Thymus (tissue), 14 donors: ENCODE measurements around the gene CENPT. TPM values are rescaled to one million over a fixed set of nuclear protein-coding genes. Genes with fewer than 3 reads are reported as not detected.
A peak's percentile ranks its signal among the peaks of the same experiment; 100 is the strongest.

Experiments
- DNase-seq, 9 donors: peaks; one replicate each; pipeline ENCODE4 v3.0.0-alpha.2; 2013; ENCODE audit warnings: low spot score in 9 of 9, low read depth in 6 of 9, missing footprints in 1 of 9
- H3K27ac ChIP-seq, 2 donors: one replicate each; pipeline ENCODE4 v1.5.1; 2013; ENCODE audit warnings: control low read depth in 1 of 2, low read depth in 1 of 2, low read length in 1 of 2, mild to moderate bottlenecking in 1 of 2, moderate library complexity in 1 of 2
- H3K27me3 ChIP-seq, 2 donors: one replicate each; pipeline ENCODE4 v1.5.1; 2013; ENCODE audit warnings: low read length in 1 of 2; ENCODE audit not compliant: control insufficient read depth in 2 of 2, insufficient read depth in 1 of 2
- H3K36me3 ChIP-seq, 2 donors: one replicate each; pipeline ENCODE4 v1.5.1; 2013; ENCODE audit warnings: low read length in 1 of 2, mild to moderate bottlenecking in 1 of 2, moderate library complexity in 1 of 2; ENCODE audit not compliant: control insufficient read depth in 2 of 2, insufficient read depth in 2 of 2
- H3K4me1 ChIP-seq, 2 donors: one replicate each; pipeline ENCODE4 v1.5.1; 2013; ENCODE audit warnings: low read length in 2 of 2; ENCODE audit not compliant: control insufficient read depth in 2 of 2, insufficient read depth in 2 of 2
- H3K4me3 ChIP-seq, 2 donors: one replicate each; pipeline ENCODE4 v1.5.1; 2013; ENCODE audit warnings: low read length in 2 of 2, control low read depth in 1 of 2, mild to moderate bottlenecking in 1 of 2
- H3K9me3 ChIP-seq, 2 donors: one replicate each; pipeline ENCODE4 v1.5.1; 2013; ENCODE audit warnings: low read length in 1 of 2, mild to moderate bottlenecking in 1 of 2; ENCODE audit not compliant: control insufficient read depth in 2 of 2, insufficient read depth in 1 of 2
- WGBS: extraction: QIAGEN DNeasy Blood & Tissue Kit; methylation state at CpG from one replicate; pipeline ENCODE4 v1.1.7; 2013; 5-methylcytosine and 5-hydroxymethylcytosine counted together
- long read RNA-seq, 10 donors: transcript quantifications; one replicate each; lab custom pipeline, GENCODE V29; 2026
- polyA plus RNA-seq: library from polyadenylated mRNA; stranded (reverse); fragments of 200-250 nt; gene quantifications from one replicate; pipeline ENCODE4 v1.2.3, GENCODE V29; 2013
- total RNA-seq: library from RNA; stranded (reverse); fragments of 120-200 nt; gene quantifications from one replicate; pipeline ENCODE4 v1.2.4, GENCODE V29; 2013
- donor health status: healthy.

The CENPT gene, protein sequence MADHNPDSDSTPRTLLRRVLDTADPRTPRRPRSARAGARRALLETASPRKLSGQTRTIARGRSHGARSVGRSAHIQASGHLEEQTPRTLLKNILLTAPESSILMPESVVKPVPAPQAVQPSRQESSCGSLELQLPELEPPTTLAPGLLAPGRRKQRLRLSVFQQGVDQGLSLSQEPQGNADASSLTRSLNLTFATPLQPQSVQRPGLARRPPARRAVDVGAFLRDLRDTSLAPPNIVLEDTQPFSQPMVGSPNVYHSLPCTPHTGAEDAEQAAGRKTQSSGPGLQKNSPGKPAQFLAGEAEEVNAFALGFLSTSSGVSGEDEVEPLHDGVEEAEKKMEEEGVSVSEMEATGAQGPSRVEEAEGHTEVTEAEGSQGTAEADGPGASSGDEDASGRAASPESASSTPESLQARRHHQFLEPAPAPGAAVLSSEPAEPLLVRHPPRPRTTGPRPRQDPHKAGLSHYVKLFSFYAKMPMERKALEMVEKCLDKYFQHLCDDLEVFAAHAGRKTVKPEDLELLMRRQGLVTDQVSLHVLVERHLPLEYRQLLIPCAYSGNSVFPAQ
- total RNA-seq: 25.4 TPM
- 101 TPM for polyA plus RNA-seq
- long read RNA-seq, donor 1: 0 reads
- long read RNA-seq, donor 2: 0 reads
- long read RNA-seq, donor 3, partial matches to known transcripts: 6 of 9 reads
- long read RNA-seq, donor 3, other reads (novel, unspliced or antisense): 0 of 9 reads
- long read RNA-seq, donor 4: 0 reads
- long read RNA-seq, donor 5, transcript CENPT-218 (12 exons, 2,133 nt): major isoform, 5 of 8 reads
- long read RNA-seq, donor 5, partial matches to known transcripts: 0 of 8 reads
- long read RNA-seq, donor 5, other reads (novel, unspliced or antisense): 0 of 8 reads
- long read RNA-seq, donor 6, partial matches to known transcripts: 0 of 1 reads
- long read RNA-seq, donor 6, other reads (novel, unspliced or antisense): 0 of 1 reads
- long read RNA-seq, donor 7, partial matches to known transcripts: 0 of 4 reads
- long read RNA-seq, donor 7, other reads (novel, unspliced or antisense): 0 of 4 reads
- long read RNA-seq, donor 8, partial matches to known transcripts: 0 of 1 reads
- long read RNA-seq, donor 8, other reads (novel, unspliced or antisense): 0 of 1 reads
- long read RNA-seq, donor 9, partial matches to known transcripts: 0 of 3 reads
- long read RNA-seq, donor 9, other reads (novel, unspliced or antisense): 0 of 3 reads
- long read RNA-seq, donor 10, partial matches to known transcripts: 0 of 1 reads
- long read RNA-seq, donor 10, other reads (novel, unspliced or antisense): 0 of 1 reads

GRCh38 chr16:67847064-67847861, at the start of gene CENPT:
CENPT (minus strand) TSS chr16:67847693; CDS start chr16:67833859, 13,834 bp downstream.
- DNase-seq: no peak
- H3K9me3 ChIP-seq: peaks cover 0 to 9% of the 10 kb centered on the region in 2 donors
- peak within 1 kb of the TSS; percentile 89 to 97 for H3K27ac ChIP-seq
- H3K36me3 ChIP-seq: peaks cover 0 to 3% of the 10 kb centered on the region in 2 donors
- peaks cover 32 to 54% of the 10 kb centered on the region in 2 donors for H3K4me1 ChIP-seq
- WGBS: under 1% methylated on average over 62 of the region's 62 CpGs
- H3K27me3 ChIP-seq: no peaks in the 10 kb centered on the region
- peak within 1 kb of the TSS; percentile 86 to 94 for H3K4me3 ChIP-seq

DNA sequence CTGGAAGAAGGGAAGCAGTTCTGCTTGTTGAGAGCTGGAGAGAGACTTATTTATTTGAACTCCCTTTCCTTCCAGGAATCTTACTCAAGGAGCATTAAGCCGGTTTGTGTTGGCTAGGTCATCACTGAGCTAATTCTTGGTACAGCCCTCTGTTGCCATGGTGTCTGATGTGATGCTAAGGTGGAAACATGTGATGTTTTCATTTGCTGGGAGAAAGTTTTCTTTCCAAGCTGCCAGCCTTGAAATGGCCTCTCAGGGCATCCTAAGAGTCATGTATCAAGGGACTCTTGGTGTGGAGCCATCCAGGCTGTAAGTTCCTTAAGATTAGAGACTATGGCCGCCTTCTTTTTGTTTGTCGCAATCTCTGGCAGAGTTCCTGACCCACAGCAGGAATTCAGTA, 49.7 kb upstream of the CENPT start:
- Histone ChIP-seq H3K9me3 (no peaks in the 10 kb centered on the region), H3K4me3 (no peak overlapping the region), H3K27ac (peak overlapping the region in 1 of 2 donors; percentile 15), H3K27me3 (no peaks in the 10 kb centered on the region), H3K4me1 (peaks cover 11 to 13% of the 10 kb centered on the region in 2 donors), H3K36me3 (peaks cover 6 to 13% of the 10 kb centered on the region in 2 donors)
- DNase-seq: no peak
- WGBS: 95% methylated on average over 3 of the region's 3 CpGs

DNA sequence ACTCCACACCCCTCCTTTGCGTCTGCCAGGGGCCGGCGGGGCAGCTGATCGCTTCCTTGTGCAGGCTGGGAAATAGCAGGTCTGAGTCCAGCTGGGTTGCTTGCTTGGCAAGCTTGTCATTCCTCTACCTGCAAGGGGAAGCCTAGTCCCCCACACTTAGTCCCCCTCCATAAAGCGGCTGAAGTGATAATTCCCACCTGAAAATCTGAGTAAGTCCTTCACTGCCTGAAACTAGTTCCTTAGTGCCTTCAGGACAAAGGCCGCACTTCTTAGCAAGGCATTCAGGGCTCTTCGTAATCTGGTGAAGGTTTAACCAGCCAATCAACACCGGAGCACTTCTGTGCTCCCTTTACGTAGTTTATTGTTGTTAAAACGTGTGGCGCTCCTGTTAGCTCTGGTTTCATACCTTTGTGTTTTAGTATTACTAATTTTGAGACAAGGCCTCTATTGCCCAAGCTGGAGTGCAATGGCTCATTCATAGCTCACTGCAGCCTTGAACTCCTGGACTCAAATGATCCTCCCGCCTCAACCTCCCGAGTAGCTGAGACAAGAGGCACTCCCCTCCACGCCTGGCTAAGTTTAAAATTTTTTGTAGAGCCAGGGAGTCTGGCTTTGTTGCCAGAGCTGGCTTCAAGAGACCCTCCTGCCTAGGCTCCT, 46.4 kb upstream of the CENPT start:
- Histone ChIP-seq H3K27ac (peak overlapping the region; percentile 59 to 91), H3K27me3 (no peaks in the 10 kb centered on the region), H3K36me3 (peaks cover 2 to 5% of the 10 kb centered on the region in 2 donors), H3K4me1 (peaks cover 11 to 13% of the 10 kb centered on the region in 2 donors), H3K4me3 (peak overlapping the region; percentile 89 to 100), H3K9me3 (no peaks in the 10 kb centered on the region)
- 45% methylated on average over 14 of the region's 14 CpGs for WGBS
- no peak for DNase-seq

DNA sequence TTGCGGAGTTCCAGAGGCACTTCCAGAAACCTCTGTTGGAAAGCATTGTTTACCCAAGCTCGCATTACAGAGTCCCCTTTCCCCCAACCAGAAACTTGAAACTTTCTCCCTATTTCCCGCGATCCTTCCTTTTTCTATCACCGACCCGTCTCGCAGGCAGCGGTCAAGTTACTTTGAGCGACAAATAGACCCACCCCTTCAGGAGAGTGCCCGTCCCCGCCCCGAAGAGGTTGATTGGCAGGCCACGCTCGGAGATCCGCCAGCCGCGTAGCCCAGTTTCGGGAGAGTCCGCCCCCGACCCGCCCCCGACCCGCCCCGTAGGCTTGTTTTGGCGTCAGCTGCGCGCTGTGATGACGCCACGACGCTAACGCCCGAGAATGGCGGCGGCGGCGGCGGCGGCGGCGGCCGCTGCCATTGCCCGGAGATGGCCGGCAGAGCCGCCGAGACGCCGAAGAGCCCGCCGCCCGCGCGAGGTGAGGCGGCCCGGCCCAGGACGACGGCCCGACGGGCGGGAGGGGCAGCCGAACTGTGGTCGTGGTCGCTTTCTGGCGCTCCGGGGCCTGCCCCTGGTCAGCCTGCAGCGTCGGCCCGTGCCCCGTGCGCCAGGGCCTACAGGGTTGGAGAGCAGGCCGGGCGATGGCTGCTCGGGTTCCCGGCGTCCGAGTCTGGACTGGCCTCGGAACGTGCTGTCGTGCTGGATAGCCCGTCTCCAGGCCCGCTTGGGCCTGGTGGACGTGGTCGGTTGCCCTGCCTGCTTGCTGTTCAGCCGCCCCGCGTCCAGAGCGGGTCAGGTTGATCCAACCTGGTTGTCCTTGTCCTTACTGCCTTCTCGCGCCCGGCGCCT, 45.6 kb upstream of the CENPT start, which contains the start of gene PSKH1:
PSKH1 (plus strand) TSS at position 356 of the 844 bp plus-strand sequence. CDS start 15,496 bp downstream, outside the sequence.
- H3K36me3 ChIP-seq: peaks cover 2 to 5% of the 10 kb centered on the region in 2 donors
- peaks cover 11 to 13% of the 10 kb centered on the region in 2 donors for H3K4me1 ChIP-seq
- DNase-seq: peak; percentile 71 to 95 (median 89)
- H3K4me3 ChIP-seq: peak within 1 kb of the TSS; percentile 89 to 100
- H3K27ac ChIP-seq: peak within 1 kb of the TSS; percentile 59 to 91
- no peaks in the 10 kb centered on the region for H3K27me3 ChIP-seq
- no peaks in the 10 kb centered on the region for H3K9me3 ChIP-seq
- WGBS: under 1% methylated on average over 90 of the region's 90 CpGs

GRCh38 chr16:67892375-67892774, 44.9 kb upstream of the CENPT start:
- peaks cover 11 to 13% of the 10 kb centered on the region in 2 donors for H3K4me1 ChIP-seq
- H3K27me3 ChIP-seq: no peaks in the 10 kb centered on the region
- DNase-seq: no peak
- no peaks in the 10 kb centered on the region for H3K9me3 ChIP-seq
- H3K36me3 ChIP-seq: peaks cover 2 to 5% of the 10 kb centered on the region in 2 donors
- H3K4me3 ChIP-seq: peak overlapping the region; percentile 89 to 100
- H3K27ac ChIP-seq: no peak overlapping the region
- WGBS: 87% methylated on average over 5 of the region's 5 CpGs

GRCh38 chr16:67888331-67888730, 40.8 kb upstream of the CENPT start:
- no peaks in the 10 kb centered on the region for H3K27me3 ChIP-seq
- H3K36me3 ChIP-seq: peaks cover 35 to 36% of the 10 kb centered on the region in 2 donors
- no peak overlapping the region for H3K27ac ChIP-seq
- no peaks in the 10 kb centered on the region for H3K9me3 ChIP-seq
- WGBS: 96% methylated on average over 3 of the region's 3 CpGs
- no peaks in the 10 kb centered on the region for H3K4me1 ChIP-seq
- no peak for DNase-seq
- no peak overlapping the region for H3K4me3 ChIP-seq

DNA sequence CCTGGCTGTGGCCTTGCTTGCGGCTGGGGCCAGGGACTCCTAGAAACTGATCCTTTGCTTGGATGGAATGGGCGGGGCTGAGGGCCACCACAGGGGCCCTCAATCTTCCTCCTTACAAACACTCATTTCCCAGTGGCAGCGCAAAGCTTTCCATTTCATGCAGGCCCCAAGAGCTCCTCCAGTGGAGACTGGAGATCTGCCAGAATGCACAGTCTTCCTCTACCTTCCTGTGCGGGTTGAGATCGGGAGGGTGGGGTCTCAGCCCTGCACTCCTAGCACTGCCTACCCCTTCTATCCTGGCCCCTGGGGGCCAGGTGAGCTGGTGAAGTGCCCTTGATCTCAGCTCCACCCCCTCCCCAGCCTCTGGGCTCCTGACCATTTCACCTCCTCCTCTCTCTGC, 38.9 kb upstream of the CENPT start:
- Histone ChIP-seq H3K4me1 (no peaks in the 10 kb centered on the region), H3K9me3 (no peaks in the 10 kb centered on the region), H3K27ac (peak overlapping the region in 1 of 2 donors; percentile 8), H3K27me3 (no peaks in the 10 kb centered on the region), H3K36me3 (peaks cover 54 to 55% of the 10 kb centered on the region in 2 donors), H3K4me3 (no peak overlapping the region)
- 97% methylated on average over 5 of the region's 5 CpGs for WGBS
- no peak for DNase-seq
